H1 (cell line): ENCODE measurements around the gene SLC25A48. TPM values are rescaled to one million over a fixed set of nuclear protein-coding genes. Genes with fewer than 3 reads are reported as not detected.

ENCODE experiments used
- CTCF ChIA-PET: fragments of 300-600 bp; sonication (Branson Sonifier 250); formaldehyde crosslinking; loops from one replicate; lab custom pipeline; 2021; ENCODE audit not compliant: partially characterized antibody; lab: Charles Lee
- POLR2A ChIA-PET: fragments of 300-600 bp; sonication (Branson Sonifier 250); formaldehyde crosslinking; loops from one replicate; lab custom pipeline; 2021; ENCODE audit warnings: inconsistent platforms; ENCODE audit not compliant: partially characterized antibody; lab: Charles Lee
- DNase-seq, 2 experiments: peaks; one replicate each; pipeline versions ENCODE4 v3.0.0 to v3.0.0-alpha.2; 2010 to 2022; ENCODE audit warnings: low spot score in 2 of 2, low read depth in 1 of 2, mixed read lengths in 1 of 2
- FAIRE-seq: peaks from 2 replicates; lab custom pipeline; 2011; peaks lifted over from hg19 to GRCh38; lab: Jason Lieb, UNC
- H2AFZ ChIP-seq: 2 replicates; pipeline ENCODE4 v1.8.1; 2012; ENCODE audit warnings: low read length, inconsistent platforms
- H2AK5ac ChIP-seq: 2 replicates; pipeline ENCODE4 v1.6.1; 2013; ENCODE audit warnings: low read depth, low read length
- H2BK120ac ChIP-seq: replicated peaks from 2 replicates; pipeline ENCODE3; 2013; ENCODE audit warnings: low read depth, low read length, inconsistent platforms
- H2BK12ac ChIP-seq: 2 replicates; pipeline ENCODE4 v1.6.1; 2013; ENCODE audit warnings: low read depth, low read length
- H2BK15ac ChIP-seq: 2 replicates; pipeline ENCODE4 v1.6.1; 2013; ENCODE audit warnings: low read length
- H2BK20ac ChIP-seq: 2 replicates; pipeline ENCODE4 v1.6.1; 2013; ENCODE audit warnings: low read length
- H2BK5ac ChIP-seq: 2 replicates; pipeline ENCODE4 v1.6.1; 2013; ENCODE audit warnings: low read depth, low read length
- H3K14ac ChIP-seq: 2 replicates; pipeline ENCODE4 v1.6.1; 2013; ENCODE audit warnings: inconsistent platforms; ENCODE audit not compliant: insufficient read length
- H3K18ac ChIP-seq: 2 replicates; pipeline ENCODE4 v1.6.1; 2013; ENCODE audit warnings: low read length; ENCODE audit errors: extremely low read depth
- H3K23ac ChIP-seq: 2 replicates; pipeline ENCODE4 v1.6.1; 2013; ENCODE audit warnings: inconsistent platforms; ENCODE audit not compliant: insufficient read length
- H3K23me2 ChIP-seq: 2 replicates; pipeline ENCODE4 v1.6.1; 2013; ENCODE audit warnings: low read depth, low read length
- H3K27ac ChIP-seq: 2 replicates; pipeline ENCODE4 v1.6.1; 2011; ENCODE audit warnings: low read depth, low read length, inconsistent platforms
- H3K27me3 ChIP-seq, 4 experiments: replicated peaks in 1 of 4; 1 replicate in 1 of 4; 2 replicates in 3 of 4; pipeline versions ENCODE4 v1.6.1 to v1.8.1; 2011 to 2013; ENCODE audit warnings: low read length in 3 of 4, mild to moderate bottlenecking in 3 of 4, inconsistent platforms in 2 of 4, mixed read lengths in 2 of 4, moderate library complexity in 1 of 4; ENCODE audit not compliant: control insufficient read depth in 3 of 4, insufficient read depth in 3 of 4; ENCODE audit errors: extremely low read depth in 1 of 4
- H3K36me3 ChIP-seq, 4 experiments: 2 replicates each; pipeline versions ENCODE4 v1.6.1 to v1.8.1; 2011 to 2013; ENCODE audit warnings: mild to moderate bottlenecking in 4 of 4, low read length in 3 of 4, moderate library complexity in 2 of 4, control low read depth in 1 of 4, inconsistent platforms in 1 of 4; ENCODE audit not compliant: insufficient read depth in 4 of 4, control insufficient read depth in 2 of 4
- H3K4ac ChIP-seq: replicated peaks from 2 replicates; pipeline ENCODE3; 2013; ENCODE audit warnings: low read length, low read depth, mixed read lengths, inconsistent platforms; ENCODE audit not compliant: insufficient read length
- H3K4me1 ChIP-seq, 4 experiments: replicated peaks in 1 of 4; 1 replicate in 1 of 4; 2 replicates in 3 of 4; pipeline versions ENCODE4 v1.6.1 to v1.8.1; 2011 to 2013; ENCODE audit warnings: low read length in 3 of 4, inconsistent platforms in 2 of 4, mixed read lengths in 1 of 4; ENCODE audit not compliant: insufficient read depth in 4 of 4, control insufficient read depth in 3 of 4
- H3K4me2 ChIP-seq, 2 experiments: 2 replicates each; pipeline versions ENCODE4 v1.6.1 to v1.8.1; 2011 to 2013; ENCODE audit warnings: low read depth in 2 of 2, low read length in 2 of 2, control low read depth in 1 of 2, inconsistent platforms in 1 of 2, mild to moderate bottlenecking in 1 of 2; ENCODE audit not compliant: insufficient read depth in 1 of 2
- H3K4me3 ChIP-seq, 4 experiments: fragments of 200-600, 300-600 bp in 1 of 4; sonication (generic), shearing (Covaris generic), sonication (Bioruptor Twin) in 1 of 4; 2 replicates each; pipeline versions ENCODE4 v1.5.1 to v1.8.1; 2011 to 2016; ENCODE audit warnings: low read length in 4 of 4, low read depth in 3 of 4, control low read depth in 2 of 4, inconsistent platforms in 2 of 4, mild to moderate bottlenecking in 2 of 4, mixed read lengths in 1 of 4, moderate library complexity in 1 of 4; ENCODE audit not compliant: insufficient read depth in 2 of 4; ENCODE audit errors: extremely low read depth in 1 of 4
- H3K56ac ChIP-seq: replicated peaks from 2 replicates; pipeline ENCODE3; 2013; ENCODE audit warnings: low read depth, mild to moderate bottlenecking, mixed read lengths, low read length, inconsistent platforms; ENCODE audit not compliant: insufficient read length
- H3K79me1 ChIP-seq: 2 replicates; pipeline ENCODE4 v1.6.1; 2013; ENCODE audit warnings: low read depth, low read length, control low read depth
- H3K79me2 ChIP-seq, 2 experiments: 2 replicates each; pipeline versions ENCODE4 v1.6.1 to v1.8.1; 2012 to 2013; ENCODE audit warnings: low read length in 2 of 2, mild to moderate bottlenecking in 2 of 2, inconsistent platforms in 1 of 2; ENCODE audit not compliant: insufficient read depth in 2 of 2, control insufficient read depth in 1 of 2
- H3K9ac ChIP-seq, 4 experiments: replicated peaks in 1 of 4; 1 replicate in 1 of 4; 2 replicates in 3 of 4; pipeline versions ENCODE4 v1.6.1 to v1.8.1; 2011 to 2013; ENCODE audit warnings: low read depth in 3 of 4, low read length in 3 of 4, control low read depth in 2 of 4, mild to moderate bottlenecking in 2 of 4, moderate library complexity in 2 of 4, inconsistent platforms in 1 of 4; ENCODE audit errors: extremely low read depth in 1 of 4
- H3K9me3 ChIP-seq, 2 experiments: 2 replicates each; pipeline versions ENCODE4 v1.6.1 to v1.8.1; 2012 to 2013; ENCODE audit warnings: mild to moderate bottlenecking in 2 of 2, moderate library complexity in 2 of 2, control low read depth in 1 of 2, inconsistent platforms in 1 of 2, low read depth in 1 of 2, low read length in 1 of 2, mixed read lengths in 1 of 2; ENCODE audit not compliant: insufficient read depth in 2 of 2
- H4K20me1 ChIP-seq, 2 experiments: replicated peaks in 1 of 2; 2 replicates each; pipeline versions ENCODE3 to v1.8.1; 2011 to 2013; ENCODE audit warnings: inconsistent platforms in 2 of 2, low read length in 2 of 2, mild to moderate bottlenecking in 1 of 2; ENCODE audit not compliant: insufficient read depth in 2 of 2, control insufficient read depth in 1 of 2
- H4K5ac ChIP-seq: 2 replicates; pipeline ENCODE4 v1.6.1; 2013; ENCODE audit warnings: low read length, low read depth, mixed read lengths, inconsistent platforms; ENCODE audit not compliant: insufficient read length
- H4K8ac ChIP-seq: 2 replicates; pipeline ENCODE4 v1.8.0; 2013; ENCODE audit warnings: mild to moderate bottlenecking, moderate library complexity, low read length, inconsistent platforms; ENCODE audit not compliant: insufficient read depth; ENCODE audit errors: extremely low read depth
- H4K91ac ChIP-seq: replicated peaks from 2 replicates; pipeline ENCODE3; 2013; ENCODE audit warnings: low read length, mixed read lengths, inconsistent platforms; ENCODE audit not compliant: insufficient read length
- FOSL1 ChIP-seq: IDR thresholded peaks from 2 replicates; pipeline ENCODE4 v1.6.1; 2011; ENCODE audit warnings: mild to moderate bottlenecking, low read depth, low read length, moderate library complexity; ENCODE audit not compliant: insufficient read depth
- NANOG ChIP-seq: IDR thresholded peaks from 2 replicates; pipeline ENCODE4 v1.6.1; 2011; ENCODE audit warnings: low read length, low read depth, mild to moderate bottlenecking, inconsistent platforms; ENCODE audit not compliant: insufficient read depth, poor library complexity, severe bottlenecking
- RFX5 ChIP-seq: IDR thresholded peaks from 2 replicates; pipeline ENCODE4 v1.6.1; 2011; ENCODE audit warnings: low read depth, low read length, improper control_type of control experiment, borderline replicate concordance
- SP1 ChIP-seq: IDR thresholded peaks from 2 replicates; pipeline ENCODE4 v1.6.1; 2011; ENCODE audit warnings: low read depth, low read length
- WGBS, 2 experiments: shearing (Covaris generic) in 1 of 2; methylation state at CpG; one replicate each; pipeline versions ENCODE4 v1.1.6 to v1.1.7; 2013 to 2015; ENCODE audit warnings: low lambda C conversion rate in 2 of 2, mixed read lengths in 2 of 2, inconsistent platforms in 1 of 2, low coverage in 1 of 2, missing lambda C conversion rate in 1 of 2; ENCODE audit not compliant: insufficient replicate concordance in 2 of 2, insufficient coverage in 1 of 2, insufficient read length in 1 of 2; ENCODE audit errors: extremely low coverage in 1 of 2, missing lambda C conversion rate in 1 of 2; 5-methylcytosine and 5-hydroxymethylcytosine counted together
- polyA plus RNA-seq, 7 experiments: library from polyadenylated mRNA; depleted of rRNA in 3 of 7; stranded (reverse) in 5 of 7; unstranded in 2 of 7; fragments of >200 nt in 5 of 7; fragments of 200-250 nt in 2 of 7; gene quantifications; 1 replicate in 5 of 7; 2 replicates in 1 of 7; 4 replicates in 1 of 7; pipeline versions ENCODE4 v1.2.1 to v1.2.3, GENCODE V29; 2011 to 2013; ENCODE audit warnings: missing spikeins in 2 of 7, mixed read lengths in 2 of 7
- total RNA-seq: library from RNA; stranded (reverse); fragmentation: NEBNext Ultra II Directional; extraction: Animal tissue kit (Norgen Biotek cat#: 25700); gene quantifications from 2 replicates; pipeline ENCODE4 v1.2.1, GENCODE V29; 2021

SLC25A48 gene
- total and polyA plus RNA-seq, 2 of the 8 experiments (the other 6 are each of a cell fraction or from before 2014, with no cell fraction given), result 1.3 to 1.8 TPM

GRCh38 chr5:135835766-135836165 lies 1.3 kb downstream of the SLC25A48 start:
- no peak overlapping the region for H3K23ac ChIP-seq
- H2BK15ac ChIP-seq, result no peak overlapping the region
- H2BK12ac ChIP-seq, result no peak overlapping the region
- H4K91ac ChIP-seq, result no peak overlapping the region
- peak overlapping the region in 2 of 4 experiments; percentile 76 to 84; a peak in 4 of 8 replicates for H3K4me3 ChIP-seq
- ChIA-PET CTCF (interaction anchor here (1.0 to 13.3 kb wide), 15 partner anchors 9 to 374 kb away, joined by 3 to 335 read pairs (median 8); no protein-coding TSS in a partner anchor), POLR2A (no interaction called here)
- no peak overlapping the region for H2AK5ac ChIP-seq
- peaks cover 9% of the 10 kb centered on the region; the same call in 1 of the 2 replicates for H3K23me2 ChIP-seq
- DNase-seq (peak in 1 of 2 experiments; percentile 38), FAIRE-seq (no peak)
- TF ChIP-seq SP1 (no peak), RFX5 (no peak), FOSL1 (no peak), NANOG (no peak)
- H4K20me1 ChIP-seq, result no peaks in the 10 kb centered on the region
- no peaks in the 10 kb centered on the region for H3K36me3 ChIP-seq
- no peak overlapping the region for H4K5ac ChIP-seq
- no peak overlapping the region for H3K4ac ChIP-seq
- peaks cover 5 to 13% of the 10 kb centered on the region in 2 experiments; a peak in 2 of 4 replicates for H3K9me3 ChIP-seq
- no peaks in the 10 kb centered on the region for H3K79me1 ChIP-seq
- H4K8ac ChIP-seq, result no peak overlapping the region
- H3K9ac ChIP-seq, result no peak overlapping the region
- H3K14ac ChIP-seq, result no peak overlapping the region
- peaks cover 8 to 36% (median 28%) of the 10 kb centered on the region in 4 experiments for H3K27me3 ChIP-seq
- no peaks in the 10 kb centered on the region for H3K79me2 ChIP-seq
- peaks cover 0 to 5% (median 1%) of the 10 kb centered on the region in 4 experiments; a peak in 2 of 7 replicates for H3K4me1 ChIP-seq
- H2BK5ac ChIP-seq, result no peak overlapping the region
- no peak overlapping the region for H2BK120ac ChIP-seq
- H3K18ac ChIP-seq, result no peak overlapping the region
- no peak overlapping the region for H2AFZ ChIP-seq
- H2BK20ac ChIP-seq, result no peak overlapping the region
- peak overlapping the region; percentile 11 to 74 for H3K4me2 ChIP-seq
- H3K27ac ChIP-seq, result no peak overlapping the region
- 79% methylated on average over 7 of the region's 7 CpGs; no CpG with 5 or more reads in 1 of the 2 experiments for WGBS, 2 experiments
- no peak overlapping the region for H3K56ac ChIP-seq
